RWPE1 (cell line): ENCODE data around the gene NCAPD2.
A peak's percentile ranks its signal among the peaks of the same experiment; 100 is the strongest.

ENCODE experiments used
- CTCF ChIA-PET: fragments of 350-600 bp; sonication (Branson Sonifier 250); formaldehyde crosslinking; extraction: SDS; loops from one replicate; lab custom pipeline; 2021; lab: Yijun Ruan, JAX
- POLR2A ChIA-PET: fragments of 400-600 bp; formaldehyde crosslinking; extraction: SDS; loops from one replicate; lab custom pipeline; 2020; ENCODE audit warnings: antibody characterized with exemption; ENCODE audit not compliant: low non-redundant PET; lab: Yijun Ruan, JAX
- DNase-seq: peaks from one replicate; pipeline ENCODE4 v3.0.0; 2012; ENCODE audit warnings: low spot score
- H3K27ac ChIP-seq: fragments of 450-650 bp; 2 replicates; pipeline ENCODE4 v1.5.1; 2017
- CTCF ChIP-seq: fragments of 450-650 bp; conservative IDR thresholded peaks from 2 replicates; pipeline ENCODE4 v1.5.1; 2017; ENCODE audit warnings: low read depth, mild to moderate bottlenecking

Gene NCAPD2

GRCh38 chr12:6548966-6549683 lies 55.2 kb downstream of the NCAPD2 start:
- CTCF ChIA-PET, result interaction anchor here (0.6 to 3.1 kb wide), 4 partner anchors 9 to 34 kb away, joined by 3 to 9 read pairs (median 6); no protein-coding TSS in a partner anchor
- DNase-seq, result no peak
- POLR2A ChIA-PET, result no interaction called here
- peak overlapping the region; percentile 84 for H3K27ac ChIP-seq
- no peak for TF ChIP-seq CTCF

GRCh38 chr12:6549684-6550151 lies 55.8 kb downstream of the NCAPD2 start:
- ChIA-PET POLR2A (no interaction called here), CTCF (interaction anchor here (0.6 to 1.6 kb wide), 4 partner anchors 10 to 139 kb away, joined by 3 to 8 read pairs (median 3); partner anchors contain the start of gene ZNF384)
- DNase-seq, result no peak
- TF ChIP-seq CTCF, result no peak
- H3K27ac ChIP-seq, result peak overlapping the region; percentile 84; the same call in 1 of the 2 replicates

- TF ChIP-seq CTCF, result no peak
- peak overlapping the region; percentile 84 for H3K27ac ChIP-seq
- CTCF ChIA-PET, result interaction anchor here (0.7 to 1.6 kb wide), 2 partner anchors 11 to 139 kb away, joined by 3 to 8 read pairs; partner anchors contain the start of gene ZNF384
- no peak for DNase-seq
- POLR2A ChIA-PET, result no interaction called here
Measured at GRCh38 chr12:6550294-6551062, 56.6 kb downstream of the NCAPD2 start.

GRCh38 chr12:6551063-6551461 lies 57.2 kb downstream of the NCAPD2 start:
- DNase-seq, result no peak
- H3K27ac ChIP-seq, result peak overlapping the region; percentile 84
- POLR2A ChIA-PET, result no interaction called here
- CTCF ChIA-PET, result no interaction called here
- TF ChIP-seq CTCF, result no peak

GRCh38 chr12:6551496-6552139 lies 57.7 kb downstream of the NCAPD2 start:
- peak overlapping the region; percentile 84 for H3K27ac ChIP-seq
- ChIA-PET CTCF (interaction anchor here (0.7 kb wide), 1 partner anchor 14 kb away, joined by 3 read pairs; no protein-coding TSS in a partner anchor), POLR2A (no interaction called here)
- no peak for TF ChIP-seq CTCF
- DNase-seq, result no peak

GRCh38 chr12:6552140-6552551 lies 58.2 kb downstream of the NCAPD2 start:
- TF ChIP-seq CTCF, result no peak
- DNase-seq, result no peak
- CTCF ChIA-PET, result interaction anchor here (0.7 kb wide), 1 partner anchor 14 kb away, joined by 3 read pairs; no protein-coding TSS in a partner anchor
- POLR2A ChIA-PET, result no interaction called here
- peak overlapping the region; percentile 84 for H3K27ac ChIP-seq
